Lung (tissue), 12 donors: ENCODE measurements around the gene TMEM144. TPM values are rescaled to one million over a fixed set of nuclear protein-coding genes. Genes with fewer than 3 reads are reported as not detected.

Source experiments
- ATAC-seq: fragments of 200-7000 bp; cut with Tn5 transposase; one replicate; pipeline ENCODE4 v1.9.1; 2020; ENCODE audit warnings: moderate number of reproducible peaks; ENCODE audit not compliant: insufficient read depth, low FRiP score
- DNase-seq, 3 donors: peaks; one replicate each; pipeline ENCODE4 v3.0.0-alpha.2; 2013 to 2017
- H3K27ac ChIP-seq, 2 donors: one replicate each; pipeline ENCODE4 v1.5.1; 2013; ENCODE audit warnings: mild to moderate bottlenecking in 2 of 2, moderate library complexity in 2 of 2, control low read depth in 1 of 2, inconsistent platforms in 1 of 2, low read depth in 1 of 2, low read length in 1 of 2
- H3K27me3 ChIP-seq, 3 donors: one replicate each; pipeline ENCODE4 v1.5.1; 2013; ENCODE audit warnings: low read length in 2 of 3; ENCODE audit not compliant: control insufficient read depth in 3 of 3, insufficient read depth in 3 of 3
- H3K36me3 ChIP-seq, 4 donors: one replicate each; pipeline ENCODE4 v1.5.1; 2013; ENCODE audit warnings: low read length in 4 of 4, mild to moderate bottlenecking in 1 of 4, moderate library complexity in 1 of 4; ENCODE audit not compliant: control insufficient read depth in 4 of 4, insufficient read depth in 4 of 4
- H3K4me1 ChIP-seq, 5 donors: one replicate each; pipeline ENCODE4 v1.5.1; 2013; ENCODE audit warnings: low read length in 5 of 5, mild to moderate bottlenecking in 2 of 5, moderate library complexity in 1 of 5; ENCODE audit not compliant: control insufficient read depth in 5 of 5, insufficient read depth in 5 of 5
- H3K4me3 ChIP-seq: one replicate; pipeline ENCODE4 v1.5.1; 2013; ENCODE audit warnings: mild to moderate bottlenecking, control low read depth, moderate library complexity
- H3K9ac ChIP-seq, 2 donors: one replicate each; pipeline ENCODE4 v1.5.1; 2013; ENCODE audit warnings: low read length in 2 of 2, control low read depth in 1 of 2; ENCODE audit not compliant: insufficient read depth in 1 of 2
- H3K9me3 ChIP-seq, 4 donors: one replicate each; pipeline ENCODE4 v1.5.1; 2013; ENCODE audit warnings: low read length in 3 of 4, mild to moderate bottlenecking in 1 of 4, moderate library complexity in 1 of 4; ENCODE audit not compliant: control insufficient read depth in 4 of 4, insufficient read depth in 3 of 4
- WGBS, 2 donors: extraction: QIAGEN DNeasy Blood & Tissue Kit; methylation state at CpG; one replicate each; pipeline ENCODE4 v1.1.7; 2013; 5-methylcytosine and 5-hydroxymethylcytosine counted together
- polyA plus RNA-seq, 2 donors: library from polyadenylated mRNA; stranded (reverse); fragments of 200-250 nt; gene quantifications; one replicate each; pipeline ENCODE4 v1.2.1, GENCODE V29; 2013
- total RNA-seq, 2 donors: library from RNA; depleted of rRNA in 1 of 2; stranded (reverse); fragments of >200 nt in 1 of 2; gene quantifications; one replicate each; pipeline ENCODE4 v1.2.1, GENCODE V29; 2014 to 2021
- TF ChIP-seq, protein P1 (sequence below): IDR thresholded peaks from 2 replicates; pipeline ENCODE4 v1.5.1; 2012; ENCODE audit warnings: mild to moderate bottlenecking; ENCODE audit errors: control extremely low read depth, extremely low read depth
- donor health status: control.
- donor health status: control.
- donor health status: Bipolar disorder and iron deficiency.
- donor health status: healthy.
- donor health status: DM: yes; HTN: yes; CAD: no.

Gene TMEM144
- total and polyA plus RNA-seq, 4 donors = 3.7 to 17.3 (median 11.6) TPM

DNA sequence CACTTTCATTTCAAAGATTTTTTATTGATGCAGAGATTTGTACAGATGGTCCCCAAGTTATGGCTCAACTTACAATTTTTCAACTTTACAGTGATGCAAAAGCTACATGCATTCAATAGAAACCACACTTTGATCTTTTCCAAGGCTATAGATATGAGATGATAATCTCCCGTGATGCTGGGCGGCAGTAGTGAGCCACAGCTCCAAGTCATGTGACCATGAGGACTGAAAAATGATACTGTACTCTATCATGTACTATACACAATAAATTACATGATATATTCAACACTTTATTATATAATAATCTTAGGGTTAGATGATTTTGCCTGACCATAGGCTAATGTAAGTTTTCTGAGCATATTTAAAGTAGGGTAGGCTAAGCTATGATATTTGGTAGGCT is 23.5 kb upstream of the TMEM144 start:
- WGBS, 2 donors = 67 to 77% methylated on average over 2 of the region's 2 CpGs
- ATAC-seq = no peak

DNA sequence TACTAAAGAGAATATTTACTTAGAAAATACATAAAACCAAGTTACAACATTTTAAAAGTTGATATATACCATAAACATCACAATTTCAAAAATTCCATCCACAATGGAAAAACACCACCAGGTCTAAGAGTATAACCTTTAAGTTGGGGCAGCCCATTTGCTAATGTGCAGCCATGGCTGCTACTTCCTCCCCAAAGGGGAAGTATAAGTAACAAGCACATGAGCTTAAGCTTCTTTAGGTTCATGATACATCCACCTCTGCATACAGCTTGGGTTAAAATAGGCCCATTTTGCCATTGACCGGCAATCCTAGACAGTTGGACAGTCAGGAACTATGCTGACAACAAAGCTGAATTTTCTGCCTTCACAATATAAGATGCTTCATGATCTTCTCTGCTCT is 20.9 kb upstream of the TMEM144 start:
- Histone ChIP-seq H3K27ac (no peak overlapping the region), H3K9ac (no peak overlapping the region), H3K4me3 (no peak overlapping the region), H3K4me1 (no peaks in the 10 kb centered on the region), H3K36me3 (no peaks in the 10 kb centered on the region), H3K9me3 (no peaks in the 10 kb centered on the region), H3K27me3 (no peaks in the 10 kb centered on the region)
- DNase-seq (no peak), ATAC-seq (no peak)
- WGBS, 2 donors = 94 to 98% methylated on average over 1 of the region's 1 CpG
- TF ChIP-seq, protein P1, sequence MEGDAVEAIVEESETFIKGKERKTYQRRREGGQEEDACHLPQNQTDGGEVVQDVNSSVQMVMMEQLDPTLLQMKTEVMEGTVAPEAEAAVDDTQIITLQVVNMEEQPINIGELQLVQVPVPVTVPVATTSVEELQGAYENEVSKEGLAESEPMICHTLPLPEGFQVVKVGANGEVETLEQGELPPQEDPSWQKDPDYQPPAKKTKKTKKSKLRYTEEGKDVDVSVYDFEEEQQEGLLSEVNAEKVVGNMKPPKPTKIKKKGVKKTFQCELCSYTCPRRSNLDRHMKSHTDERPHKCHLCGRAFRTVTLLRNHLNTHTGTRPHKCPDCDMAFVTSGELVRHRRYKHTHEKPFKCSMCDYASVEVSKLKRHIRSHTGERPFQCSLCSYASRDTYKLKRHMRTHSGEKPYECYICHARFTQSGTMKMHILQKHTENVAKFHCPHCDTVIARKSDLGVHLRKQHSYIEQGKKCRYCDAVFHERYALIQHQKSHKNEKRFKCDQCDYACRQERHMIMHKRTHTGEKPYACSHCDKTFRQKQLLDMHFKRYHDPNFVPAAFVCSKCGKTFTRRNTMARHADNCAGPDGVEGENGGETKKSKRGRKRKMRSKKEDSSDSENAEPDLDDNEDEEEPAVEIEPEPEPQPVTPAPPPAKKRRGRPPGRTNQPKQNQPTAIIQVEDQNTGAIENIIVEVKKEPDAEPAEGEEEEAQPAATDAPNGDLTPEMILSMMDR = no peak

More for the DNA sequence above, 23.5 kb upstream of the TMEM144 start:
- Histone ChIP-seq H3K27ac (no peak overlapping the region), H3K9ac (no peak overlapping the region), H3K4me3 (no peak overlapping the region), H3K9me3 (no peaks in the 10 kb centered on the region), H3K27me3 (no peaks in the 10 kb centered on the region), H3K36me3 (no peaks in the 10 kb centered on the region), H3K4me1 (no peaks in the 10 kb centered on the region)
- TF ChIP-seq, protein P1 = no peak
- no peak for DNase-seq

- ATAC-seq (no peak), DNase-seq (no peak)
- H3K4me3 ChIP-seq = no peak overlapping the region
- no peak overlapping the region for H3K9ac ChIP-seq
- H3K36me3 ChIP-seq = no peaks in the 10 kb centered on the region
- no peaks in the 10 kb centered on the region for H3K9me3 ChIP-seq
- no peak overlapping the region for H3K27ac ChIP-seq
- H3K4me1 ChIP-seq = no peaks in the 10 kb centered on the region
- WGBS, 2 donors = 63 to 79% methylated on average over 2 of the region's 2 CpGs
- TF ChIP-seq, protein P1 = no peak
- H3K27me3 ChIP-seq = no peaks in the 10 kb centered on the region
These were observed 19.6 kb upstream of the TMEM144 start for GRCh38 chr4:158190718-158191117.

- 78 to 85% methylated on average over 5 of the region's 5 CpGs for WGBS, 2 donors
- no peak for ATAC-seq
These were observed 17.7 kb upstream of the TMEM144 start for GRCh38 chr4:158192439-158193158.

More at GRCh38 chr4:158192439-158193158, 17.7 kb upstream of the TMEM144 start:
- no peaks in the 10 kb centered on the region for H3K9me3 ChIP-seq
- H3K27ac ChIP-seq = no peak overlapping the region
- no peaks in the 10 kb centered on the region for H3K36me3 ChIP-seq
- no peak for DNase-seq
- no peaks in the 10 kb centered on the region for H3K4me1 ChIP-seq
- H3K27me3 ChIP-seq = no peaks in the 10 kb centered on the region
- TF ChIP-seq, protein P1 = no peak
- no peak overlapping the region for H3K4me3 ChIP-seq
- H3K9ac ChIP-seq = no peak overlapping the region
